Spleen (tissue), 11 donors: ENCODE data around the gene TSC1. TPM values are rescaled to one million over a fixed set of nuclear protein-coding genes. Genes with fewer than 3 reads are reported as not detected.

ENCODE experiments used
- DNase-seq: peaks from one replicate; pipeline ENCODE4 v3.0.0-alpha.2; 2020
- H3K27ac ChIP-seq, 8 donors: fragments of 200-600 bp; sonication (generic) in 7 of 8; 1 replicate in 4 of 8; 2 replicates in 4 of 8; pipeline versions ENCODE4 v1.5.0 to v1.8.0; 2016 to 2021; ENCODE audit warnings: inconsistent platforms in 4 of 8, mild to moderate bottlenecking in 4 of 8, moderate library complexity in 1 of 8
- H3K27me3 ChIP-seq, 7 donors: fragments of 200-600 bp; sonication (generic) in 6 of 7; replicated peaks in 1 of 7; 1 replicate in 4 of 7; 2 replicates in 3 of 7; pipeline versions ENCODE4 v1.5.0 to v1.8.0; 2016 to 2021; ENCODE audit warnings: inconsistent platforms in 3 of 7, mild to moderate bottlenecking in 1 of 7
- H3K36me3 ChIP-seq, 6 donors: fragments of 200-600 bp; sonication (generic) in 5 of 6; 1 replicate in 4 of 6; 2 replicates in 2 of 6; pipeline versions ENCODE4 v1.5.0 to v1.8.0; 2016 to 2021; ENCODE audit warnings: inconsistent platforms in 2 of 6
- H3K4me1 ChIP-seq, 6 donors: fragments of 200-600 bp; sonication (generic) in 5 of 6; 1 replicate in 3 of 6; 2 replicates in 3 of 6; pipeline versions ENCODE4 v1.5.0 to v1.8.0; 2016 to 2021; ENCODE audit warnings: inconsistent platforms in 3 of 6
- H3K4me3 ChIP-seq, 8 donors: fragments of 200-600 bp; sonication (generic) in 7 of 8; 1 replicate in 4 of 8; 2 replicates in 4 of 8; pipeline versions ENCODE4 v1.5.0 to v1.8.0; 2016 to 2021; ENCODE audit warnings: inconsistent platforms in 4 of 8, mild to moderate bottlenecking in 4 of 8, moderate library complexity in 2 of 8
- H3K9me3 ChIP-seq, 8 donors: fragments of 200-600 bp; sonication (generic) in 7 of 8; 1 replicate in 4 of 8; 2 replicates in 4 of 8; pipeline versions ENCODE4 v1.5.0 to v1.8.0; 2016 to 2021; ENCODE audit warnings: inconsistent platforms in 4 of 8
- POLR2A ChIP-seq, 3 donors: fragments of 450-650 bp; IDR thresholded peaks; one replicate each; pipeline ENCODE4 v1.5.1; 2017; ENCODE audit warnings: antibody characterized with exemption in 3 of 3, mild to moderate bottlenecking in 1 of 3
- POLR2AphosphoS5 ChIP-seq, 3 donors: sonication (generic); formaldehyde crosslinking; IDR thresholded peaks; one replicate each; pipeline ENCODE4 v1.5.1; 2017; ENCODE audit warnings: antibody characterized with exemption in 3 of 3
- WGBS, 5 donors: extraction: QIAGEN DNeasy Blood & Tissue Kit in 3 of 5; methylation state at CpG; one replicate each; pipeline versions ENCODE4 v1.1.5 to v1.1.7; 2013 to 2018; 5-methylcytosine and 5-hydroxymethylcytosine counted together
- intact Hi-C: fragments of 100-400 bp; cut with DNase I; formaldehyde crosslinking; loops from one replicate; pipeline ENCODE4 v1.15.0; 2023; ENCODE audit warnings: low total_unique reads
- polyA plus RNA-seq, 3 donors: library from polyadenylated mRNA; stranded (reverse); fragments of 200-250 nt; gene quantifications; one replicate each; pipeline ENCODE4 v1.2.1, GENCODE V29; 2013
- total RNA-seq, 7 donors: library from RNA; depleted of rRNA in 3 of 7; stranded (reverse); fragments of >200 nt in 3 of 7; fragmentation: NEBNext Ultra II Directional in 4 of 7; extraction: Animal tissue kit (Norgen Biotek cat#: 25700) in 4 of 7; gene quantifications; one replicate each; pipeline versions ENCODE4 v1.1.0 to v1.2.1, GENCODE V29; 2016 to 2021
- TF ChIP-seq, protein P1 (sequence below), 11 experiments: fragments of 200-600 bp in 7 of 11; fragments of 450-650 bp in 4 of 11; sonication (generic) in 4 of 11; IDR thresholded peaks in 8 of 11; conservative IDR thresholded peaks in 3 of 11; 1 replicate in 7 of 11; 2 replicates in 4 of 11; pipeline versions ENCODE4 v1.4.0 to v1.8.0; 2016 to 2021; ENCODE audit warnings: antibody characterized with exemption in 11 of 11, inconsistent platforms in 4 of 11, mild to moderate bottlenecking in 1 of 11
- donor health status: healthy with polysubstance abuse.
- donor health status: DM: no; HTN: no; CAD: no; lungs with moderate emphysema.
- donor health status: DM: no; HTN: no; CAD: no.
- donor health status: Bipolar disorder and iron deficiency.
- donor health status: healthy.
- donor health status: DM: no; HTN: no; CAD: no.
- donor health status: DM: yes; HTN: yes; CAD: no.

TSC1 gene
- total and polyA plus RNA-seq, 10 donors, result 6.9 to 80.6 (median 51.6) TPM

DNA sequence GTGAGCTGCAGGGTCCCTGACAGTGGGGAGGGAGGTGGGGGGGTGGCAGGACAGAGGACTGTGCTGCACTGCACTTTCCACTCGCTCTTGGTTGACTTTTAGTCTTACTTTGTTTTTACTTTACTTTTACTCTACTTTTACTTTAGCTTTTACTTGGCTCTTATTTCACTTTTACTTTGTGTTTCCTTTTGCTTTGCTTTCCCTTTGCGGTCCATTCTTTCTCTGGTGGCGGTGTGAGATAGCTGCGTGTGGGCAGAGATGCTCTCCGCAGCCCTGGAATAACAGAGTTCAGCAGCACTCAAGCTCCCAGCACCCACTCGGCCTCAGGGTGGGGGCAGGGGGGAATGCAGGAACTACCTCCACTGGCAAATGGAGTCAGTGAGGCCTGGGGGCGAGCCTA, 71.0 kb downstream of the TSC1 start:
- DNase-seq, result no peak
- peaks cover 0 to 13% (median 9%) of the 10 kb centered on the region in 6 donors for H3K4me1 ChIP-seq
- WGBS, 5 donors, result 65 to 77% (median 71%) methylated on average over 7 of the region's 7 CpGs
- no peak overlapping the region for H3K4me3 ChIP-seq
- intact Hi-C loops, result no loop called here
- no peaks in the 10 kb centered on the region for H3K27me3 ChIP-seq
- no peaks in the 10 kb centered on the region for H3K36me3 ChIP-seq
- H3K9me3 ChIP-seq, result no peaks in the 10 kb centered on the region
- H3K27ac ChIP-seq, result no peak overlapping the region
- TF ChIP-seq POLR2A (IDR thresholded peaks at IDR 0.05), result no peak
- TF ChIP-seq, protein P1, sequence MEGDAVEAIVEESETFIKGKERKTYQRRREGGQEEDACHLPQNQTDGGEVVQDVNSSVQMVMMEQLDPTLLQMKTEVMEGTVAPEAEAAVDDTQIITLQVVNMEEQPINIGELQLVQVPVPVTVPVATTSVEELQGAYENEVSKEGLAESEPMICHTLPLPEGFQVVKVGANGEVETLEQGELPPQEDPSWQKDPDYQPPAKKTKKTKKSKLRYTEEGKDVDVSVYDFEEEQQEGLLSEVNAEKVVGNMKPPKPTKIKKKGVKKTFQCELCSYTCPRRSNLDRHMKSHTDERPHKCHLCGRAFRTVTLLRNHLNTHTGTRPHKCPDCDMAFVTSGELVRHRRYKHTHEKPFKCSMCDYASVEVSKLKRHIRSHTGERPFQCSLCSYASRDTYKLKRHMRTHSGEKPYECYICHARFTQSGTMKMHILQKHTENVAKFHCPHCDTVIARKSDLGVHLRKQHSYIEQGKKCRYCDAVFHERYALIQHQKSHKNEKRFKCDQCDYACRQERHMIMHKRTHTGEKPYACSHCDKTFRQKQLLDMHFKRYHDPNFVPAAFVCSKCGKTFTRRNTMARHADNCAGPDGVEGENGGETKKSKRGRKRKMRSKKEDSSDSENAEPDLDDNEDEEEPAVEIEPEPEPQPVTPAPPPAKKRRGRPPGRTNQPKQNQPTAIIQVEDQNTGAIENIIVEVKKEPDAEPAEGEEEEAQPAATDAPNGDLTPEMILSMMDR (IDR thresholded peaks at IDR 0.05 in 8 of 11, conservative IDR thresholded peaks at IDR 0.05 in 3 of 11), result no peak
- no peak for TF ChIP-seq POLR2AphosphoS5 (IDR thresholded peaks at IDR 0.05)

DNA sequence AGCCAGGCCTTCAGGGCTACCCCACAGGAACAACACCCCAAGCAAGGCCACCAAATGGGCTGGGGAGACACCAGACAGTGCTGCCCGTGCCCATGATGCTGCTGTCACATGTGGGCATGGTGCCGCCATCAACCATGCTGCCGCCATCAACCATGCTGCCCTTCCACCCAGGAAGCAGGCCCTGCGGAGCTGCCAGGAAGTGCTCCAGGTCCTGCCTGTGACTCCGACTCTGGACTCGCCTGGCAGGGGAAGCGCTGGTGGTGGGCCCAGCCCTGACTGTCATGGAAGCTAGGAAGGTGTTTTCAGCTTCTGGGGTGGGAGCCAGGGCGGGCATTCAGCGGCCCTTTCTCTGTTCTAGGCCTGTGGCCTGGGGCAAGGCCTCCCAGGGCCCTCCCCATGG, 75.2 kb downstream of the TSC1 start:
- H3K4me1 ChIP-seq, result no peaks in the 10 kb centered on the region
- 92 to 97% (median 94%) methylated on average over 8 to 9 of the region's 9 CpGs for WGBS, 5 donors
- intact Hi-C loops, result no loop called here
- H3K36me3 ChIP-seq, result no peaks in the 10 kb centered on the region
- H3K27me3 ChIP-seq, result no peaks in the 10 kb centered on the region
- H3K9me3 ChIP-seq, result no peaks in the 10 kb centered on the region
- TF ChIP-seq POLR2A (IDR thresholded peaks at IDR 0.05) (no peak), POLR2AphosphoS5 (IDR thresholded peaks at IDR 0.05) (no peak)
- no peak overlapping the region for H3K27ac ChIP-seq
- no peak for DNase-seq
- no peak overlapping the region for H3K4me3 ChIP-seq

DNA sequence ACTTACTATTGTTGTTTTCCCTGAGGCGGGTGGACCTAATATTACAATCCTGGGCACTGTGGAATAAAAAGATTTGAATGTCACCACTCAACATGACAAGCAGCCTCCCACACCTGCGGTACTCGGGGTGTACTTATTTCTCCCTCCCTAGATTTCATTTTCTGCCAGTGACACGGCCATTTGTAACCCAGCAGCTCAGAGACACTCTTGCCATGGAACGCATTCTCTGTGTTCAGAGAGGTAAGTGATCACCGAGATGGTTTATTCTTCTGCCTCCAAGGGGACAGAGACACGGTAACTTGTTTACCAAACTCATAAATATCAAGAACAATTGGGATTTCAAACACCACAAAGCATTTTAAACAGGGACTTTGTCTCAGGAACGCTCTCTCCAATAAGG, 77.5 kb downstream of the TSC1 start:
- intact Hi-C loops, result no loop called here
- H3K27me3 ChIP-seq, result no peaks in the 10 kb centered on the region
- no peak for TF ChIP-seq POLR2A (IDR thresholded peaks at IDR 0.05)
- TF ChIP-seq, protein P1 (IDR thresholded peaks at IDR 0.05 in 8 of 11, conservative IDR thresholded peaks at IDR 0.05 in 3 of 11), result no peak
- no peak for TF ChIP-seq POLR2AphosphoS5 (IDR thresholded peaks at IDR 0.05)
- 86 to 92% (median 89%) methylated on average over 8 of the region's 8 CpGs for WGBS, 5 donors
- H3K36me3 ChIP-seq, result no peaks in the 10 kb centered on the region
- H3K9me3 ChIP-seq, result no peaks in the 10 kb centered on the region
- DNase-seq, result no peak
- H3K27ac ChIP-seq, result no peak overlapping the region
- no peak overlapping the region for H3K4me3 ChIP-seq
- H3K4me1 ChIP-seq, result no peaks in the 10 kb centered on the region

DNA sequence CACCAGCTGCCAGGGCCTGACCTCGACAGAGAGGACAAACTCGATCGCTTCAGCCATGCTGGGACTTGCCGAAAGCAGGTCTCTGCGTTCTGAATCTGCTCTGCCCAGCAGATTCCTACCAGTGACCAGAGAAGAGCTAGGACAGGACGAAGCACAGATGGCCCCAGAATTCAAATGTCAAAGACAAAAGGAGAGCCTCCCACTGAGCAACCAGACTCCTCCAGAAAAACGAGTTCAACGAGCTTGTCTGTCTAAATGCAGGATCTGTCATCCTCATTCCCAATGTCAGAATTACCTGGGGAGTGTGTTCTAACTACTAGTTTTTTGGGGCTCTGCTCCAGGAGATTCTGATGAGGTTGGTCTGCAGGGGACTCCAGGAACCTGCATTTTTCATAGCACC, 79.7 kb downstream of the TSC1 start:
- intact Hi-C loops, result no loop called here
- Histone ChIP-seq H3K27me3 (no peaks in the 10 kb centered on the region), H3K4me3 (no peak overlapping the region), H3K27ac (no peak overlapping the region), H3K36me3 (no peaks in the 10 kb centered on the region), H3K4me1 (no peaks in the 10 kb centered on the region), H3K9me3 (no peaks in the 10 kb centered on the region)
- whole genome bisulfite sequencing, 5 donors, result 70 to 76% (median 74%) methylated on average over 8 of the region's 8 CpGs
- TF ChIP-seq, protein P1 (IDR thresholded peaks at IDR 0.05 in 8 of 11, conservative IDR thresholded peaks at IDR 0.05 in 3 of 11), result no peak
- TF ChIP-seq POLR2A (IDR thresholded peaks at IDR 0.05), result no peak
- no peak for TF ChIP-seq POLR2AphosphoS5 (IDR thresholded peaks at IDR 0.05)
- DNase-seq, result no peak

DNA sequence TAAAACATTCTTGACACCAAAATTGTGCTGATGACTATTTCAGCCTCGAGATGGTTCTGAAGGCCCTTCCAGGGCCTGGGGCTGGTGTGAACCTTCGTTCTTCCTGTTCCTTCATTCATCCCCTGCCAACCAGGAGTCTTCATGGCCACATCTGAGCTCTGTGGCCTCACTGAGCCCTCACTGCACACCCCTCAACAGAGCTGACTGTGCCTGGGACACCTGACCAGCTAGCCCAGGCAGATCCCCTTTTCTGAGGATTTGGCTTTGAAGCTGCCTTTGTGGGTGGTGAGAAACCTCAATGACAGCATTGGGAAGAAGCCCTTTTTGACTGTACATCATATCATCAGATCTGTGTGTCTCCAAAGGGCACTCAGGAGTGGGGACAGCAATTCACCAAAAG, 80.1 kb downstream of the TSC1 start:
- no peaks in the 10 kb centered on the region for H3K27me3 ChIP-seq
- WGBS, 5 donors, result 55 to 77% (median 70%) methylated on average over 2 of the region's 2 CpGs
- H3K9me3 ChIP-seq, result no peaks in the 10 kb centered on the region
- no peaks in the 10 kb centered on the region for H3K36me3 ChIP-seq
- no peak for DNase-seq
- H3K27ac ChIP-seq, result no peak overlapping the region
- TF ChIP-seq POLR2A (IDR thresholded peaks at IDR 0.05) (no peak), POLR2AphosphoS5 (IDR thresholded peaks at IDR 0.05) (no peak)
- TF ChIP-seq, protein P1 (IDR thresholded peaks at IDR 0.05 in 8 of 11, conservative IDR thresholded peaks at IDR 0.05 in 3 of 11), result no peak
- intact Hi-C loops, result no loop called here
- H3K4me3 ChIP-seq, result no peak overlapping the region
- H3K4me1 ChIP-seq, result no peaks in the 10 kb centered on the region
